CMK (cell line): ENCODE results near the gene AKAP13.
A peak's percentile ranks its signal among the peaks of the same experiment; 100 is the strongest.

Experiments
- DNase-seq: peaks from one replicate; pipeline ENCODE4 v3.0.0-alpha.2; 2010; ENCODE audit warnings: low read depth

Gene AKAP13

GRCh38 chr15:85706779-85707518, 326.5 kb downstream of the AKAP13 start:
- peak; percentile 26 for DNase-seq

GRCh38 chr15:85707519-85708338, 327.3 kb downstream of the AKAP13 start:
- DNase-seq, result no peak

GRCh38 chr15:85708402-85708941, 328.1 kb downstream of the AKAP13 start:
- no peak for DNase-seq

- no peak for DNase-seq
Measured at GRCh38 chr15:85709250-85709649, 328.8 kb downstream of the AKAP13 start.

GRCh38 chr15:85710340-85710842, 330.0 kb downstream of the AKAP13 start:
- DNase-seq, result no peak

- DNase-seq, result no peak
Measured at GRCh38 chr15:85711580-85712192, 331.3 kb downstream of the AKAP13 start.

- no peak for DNase-seq
Measured at GRCh38 chr15:85716261-85716660, 335.9 kb downstream of the AKAP13 start.

GRCh38 chr15:85717212-85717611, 336.8 kb downstream of the AKAP13 start:
- DNase-seq, result no peak

GRCh38 chr15:85718271-85718971, 338.0 kb downstream of the AKAP13 start:
- no peak for DNase-seq

GRCh38 chr15:85718981-85719380, 338.6 kb downstream of the AKAP13 start:
- DNase-seq, result no peak

GRCh38 chr15:85722374-85723152, 342.2 kb downstream of the AKAP13 start:
- no peak for DNase-seq

- DNase-seq, result no peak
Measured at GRCh38 chr15:85723960-85724945, 343.9 kb downstream of the AKAP13 start.

GRCh38 chr15:85725019-85725418, 344.6 kb downstream of the AKAP13 start:
- DNase-seq, result no peak

- no peak for DNase-seq
Measured at GRCh38 chr15:85725564-85725963, 345.2 kb downstream of the AKAP13 start.

- no peak for DNase-seq
Measured at GRCh38 chr15:85726454-85726853, 346.1 kb downstream of the AKAP13 start.

GRCh38 chr15:85727068-85727467, 346.7 kb downstream of the AKAP13 start:
- DNase-seq, result no peak

GRCh38 chr15:85730001-85730820, 349.8 kb downstream of the AKAP13 start:
- peak; percentile 41 for DNase-seq

GRCh38 chr15:85733416-85733815, 353.0 kb downstream of the AKAP13 start:
- DNase-seq, result no peak

GRCh38 chr15:85737061-85737460, 356.7 kb downstream of the AKAP13 start:
- DNase-seq, result no peak
